Sciatic nerve (tissue), 2 donors: Measurements from ENCODE around the gene PLEKHA1. TPM values are rescaled to one million over a fixed set of nuclear protein-coding genes. Genes with fewer than 3 reads are reported as not detected.
A peak's percentile ranks its signal among the peaks of the same experiment; 100 is the strongest.

ENCODE experiments used
- ATAC-seq: fragments of 200-7000 bp; cut with Tn5 transposase; one replicate; pipeline ENCODE4 v1.9.1; 2020; ENCODE audit warnings: mild to moderate bottlenecking, moderate library complexity
- DNase-seq: peaks from one replicate; pipeline ENCODE4 v3.0.0-alpha.2; 2020; ENCODE audit warnings: low spot score
- intact Hi-C: fragments of 100-400 bp; cut with DNase I; formaldehyde crosslinking; loops from one replicate; pipeline ENCODE4 v1.14.2; 2022
- total RNA-seq: library from RNA; stranded (reverse); fragmentation: NEBNext Ultra II Directional; extraction: Animal tissue kit (Norgen Biotek cat#: 25700); gene quantifications from one replicate; pipeline ENCODE4 v1.2.1, GENCODE V29; 2021
- donor health status: DM: no; HTN: no; CAD: no.
- donor health status: DM: no; HTN: no; CAD: no.

Gene PLEKHA1
- total RNA-seq, 1 donor from 2014 or later: 41.2 TPM

DNA sequence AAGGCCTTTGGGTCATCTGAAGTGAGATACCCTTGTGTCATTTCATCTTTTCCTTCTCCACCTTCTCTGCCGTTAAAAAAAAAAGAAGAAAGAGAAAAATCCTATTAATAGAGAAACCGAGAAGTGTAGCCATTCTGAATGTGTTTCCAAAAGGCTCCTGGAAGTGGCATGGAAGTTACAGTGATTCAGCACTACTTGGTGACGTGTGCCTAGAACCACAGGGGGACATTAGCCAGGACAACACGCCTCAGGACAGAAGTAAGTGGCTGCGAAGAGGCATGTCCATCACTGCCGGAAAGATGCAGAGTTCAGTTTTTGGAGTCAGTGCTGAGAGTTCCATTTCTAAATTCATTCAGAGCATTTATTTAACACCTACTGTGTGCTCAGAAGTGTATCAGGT, 93.2 kb downstream of the PLEKHA1 start:
- intact Hi-C loops: no loop called here
- DNase-seq: no peak
- ATAC-seq: no peak

GRCh38 chr10:122468307-122468925, 93.9 kb downstream of the PLEKHA1 start:
- intact Hi-C loops: no loop called here
- peak; percentile 4 for ATAC-seq

GRCh38 chr10:122468926-122469781, 94.6 kb downstream of the PLEKHA1 start:
- ATAC-seq: peak; percentile 91

More at GRCh38 chr10:122468307-122468925, 93.9 kb downstream of the PLEKHA1 start:
- no peak for DNase-seq

DNA sequence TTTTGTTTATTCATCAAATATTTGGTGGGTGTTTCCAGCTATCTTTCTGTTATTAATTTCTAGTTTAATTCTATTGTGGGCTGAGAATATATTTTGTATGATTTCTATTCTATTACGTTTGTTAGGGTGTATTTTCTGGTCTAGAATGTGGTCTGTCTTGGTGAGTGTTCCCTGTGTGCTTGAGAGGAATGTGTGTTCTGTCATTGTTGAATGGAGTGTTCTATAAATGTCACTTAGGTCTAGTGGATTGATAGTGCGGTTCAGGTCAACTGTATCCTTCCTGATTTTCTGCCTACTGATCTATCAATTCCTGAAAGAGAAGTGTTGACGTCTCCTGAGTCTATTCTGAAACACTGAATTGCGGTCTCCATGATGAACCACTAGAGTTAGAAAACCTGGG, 95.3 kb downstream of the PLEKHA1 start:
- ATAC-seq (no peak), DNase-seq (no peak)
- intact Hi-C loops: no loop called here

More at GRCh38 chr10:122468926-122469781, 94.6 kb downstream of the PLEKHA1 start:
- intact Hi-C loops: no loop called here
- no peak for DNase-seq

DNA sequence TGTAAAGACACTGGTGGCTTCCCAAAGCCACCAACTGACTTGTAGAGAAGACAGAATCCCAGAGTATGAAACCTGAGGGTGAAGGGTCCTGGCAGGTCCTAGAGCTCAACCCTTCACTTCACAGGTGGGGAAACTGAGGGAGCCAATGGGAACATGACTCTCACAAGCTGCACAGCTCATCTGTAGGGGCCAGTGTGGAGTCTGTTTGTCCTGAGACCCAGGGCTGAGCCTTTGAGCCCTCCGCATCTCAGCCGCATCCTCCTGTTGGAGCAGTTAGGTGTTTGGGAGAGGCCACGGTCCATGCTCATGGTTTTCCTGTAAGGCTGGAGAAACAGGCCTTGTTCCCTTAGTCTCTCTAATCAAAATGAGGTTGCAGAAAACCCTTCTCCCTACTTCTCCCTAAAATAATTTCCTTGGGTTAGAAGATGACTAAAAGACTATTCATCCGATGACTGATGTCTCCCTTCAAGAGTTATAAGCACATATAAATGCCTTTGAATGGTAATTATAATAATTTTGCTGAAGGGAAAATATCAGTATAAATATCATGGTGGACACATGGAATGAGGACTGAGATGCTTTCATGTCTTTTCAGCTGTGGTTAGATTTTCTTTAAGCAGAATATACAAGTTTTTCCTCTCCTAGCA, 97.1 kb downstream of the PLEKHA1 start:
- DNase-seq (no peak), ATAC-seq (no peak)
- intact Hi-C loops: no loop called here

DNA sequence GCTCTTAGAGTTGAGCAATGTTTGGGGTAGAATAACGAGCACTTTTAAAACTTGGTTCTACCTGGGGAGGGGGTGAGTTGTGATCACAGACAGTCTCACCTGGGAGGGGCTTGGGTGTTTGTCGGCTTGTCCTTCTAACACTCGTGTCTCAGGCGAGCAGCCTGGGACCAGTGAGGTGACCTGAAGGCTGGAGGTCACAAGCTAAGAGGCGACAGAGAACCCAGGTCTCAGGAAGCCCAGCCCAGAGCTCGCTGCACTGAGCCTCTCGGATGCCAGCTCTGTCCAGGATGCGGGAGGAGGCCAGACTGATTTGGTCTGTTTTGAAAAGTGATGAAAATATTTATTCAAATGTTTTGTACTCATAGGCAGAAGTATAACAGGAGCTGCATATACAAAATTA, 98.6 kb downstream of the PLEKHA1 start:
- DNase-seq (no peak), ATAC-seq (no peak)
- intact Hi-C loops: no loop called here

- intact Hi-C loops: no loop called here
- no peak for ATAC-seq
- DNase-seq: no peak
These were observed 99.8 kb downstream of the PLEKHA1 start for GRCh38 chr10:122474131-122474818.

DNA sequence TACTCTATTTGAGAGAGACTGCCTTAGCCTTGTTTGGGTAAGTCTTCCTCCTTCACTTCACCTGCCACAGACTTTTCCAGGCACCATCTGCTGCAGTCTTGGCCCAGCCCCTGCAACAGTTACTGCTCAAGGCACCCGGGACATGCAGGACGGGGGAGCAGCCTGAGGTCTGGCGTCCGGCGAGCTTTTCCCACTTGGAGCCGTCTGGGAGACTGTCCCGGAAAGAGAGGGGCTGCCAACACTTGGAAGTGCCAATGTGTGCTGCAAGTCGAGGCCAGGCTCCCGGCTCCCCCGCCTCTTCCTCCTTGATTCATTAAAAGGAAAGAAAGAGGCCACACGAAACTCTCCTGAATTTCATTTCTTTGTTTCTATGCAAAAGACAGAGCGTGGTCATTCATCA, 100.6 kb downstream of the PLEKHA1 start:
- intact Hi-C loops: no loop called here
- DNase-seq: no peak
- ATAC-seq: peak; percentile 82

- peak; percentile 47 for ATAC-seq
- intact Hi-C loops: no loop called here
- no peak for DNase-seq
These were observed 101.3 kb downstream of the PLEKHA1 start for GRCh38 chr10:122475591-122476332.

- no peak for DNase-seq
- no peak for ATAC-seq
- intact Hi-C loops: no loop called here
These were observed 101.8 kb downstream of the PLEKHA1 start for GRCh38 chr10:122476333-122476695.

DNA sequence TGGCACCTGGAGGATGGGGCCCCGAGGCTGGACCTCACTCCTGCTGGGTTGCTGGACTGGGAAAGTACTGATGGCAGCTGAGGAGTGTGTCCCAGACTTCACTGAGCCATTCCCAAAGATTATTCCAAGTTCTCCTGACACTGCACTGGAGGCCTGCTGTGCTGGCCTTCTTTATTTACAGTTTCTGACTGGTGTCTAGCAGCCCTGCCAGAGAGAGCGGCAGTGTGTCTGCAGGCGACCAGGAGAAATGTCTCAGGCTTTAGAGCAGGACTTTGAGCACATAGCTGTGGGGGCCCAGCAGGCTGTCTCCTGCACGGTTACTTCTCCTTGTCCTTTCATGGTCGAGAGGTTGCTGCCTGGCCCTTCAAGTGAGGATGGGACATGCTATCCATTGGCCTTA, 102.9 kb downstream of the PLEKHA1 start:
- intact Hi-C loops: no loop called here
- ATAC-seq (no peak), DNase-seq (no peak)

GRCh38 chr10:122478971-122479370, 104.5 kb downstream of the PLEKHA1 start:
- no peak for DNase-seq

DNA sequence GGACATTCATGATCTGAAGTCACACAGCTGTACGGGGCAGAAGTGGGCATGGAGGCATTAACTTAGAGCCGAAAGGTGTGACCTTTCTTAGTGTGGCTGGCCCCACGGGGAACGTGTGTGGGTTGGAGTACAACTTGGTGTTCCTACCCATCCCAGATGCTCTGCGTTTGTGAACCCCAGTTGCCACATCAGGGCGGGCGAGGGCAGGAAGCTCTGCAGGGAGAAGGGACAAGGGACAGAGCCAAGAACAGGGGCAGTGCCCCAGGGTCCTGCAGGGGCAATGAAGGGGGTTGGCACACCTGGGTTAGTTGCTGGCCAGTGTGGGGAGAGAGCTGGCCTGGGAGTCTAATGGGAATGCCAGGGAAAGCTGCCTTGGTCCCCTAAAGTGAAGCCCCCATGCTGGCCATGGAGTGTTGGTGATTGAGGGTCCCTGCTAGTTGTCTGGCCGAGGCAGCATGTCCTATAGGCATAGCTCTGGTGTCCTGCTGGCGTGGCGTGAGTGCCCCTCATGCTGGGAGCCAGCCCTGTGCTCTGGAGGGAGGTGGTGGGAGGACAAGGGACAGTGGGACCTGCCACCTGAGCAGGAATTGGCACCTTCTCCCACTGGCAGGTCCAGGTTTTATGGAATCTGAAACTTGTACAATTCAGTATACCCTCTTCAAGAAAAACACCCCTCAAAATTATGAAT, 105.8 kb downstream of the PLEKHA1 start:
- intact Hi-C loops: no loop called here
- no peak for DNase-seq
- ATAC-seq: no peak

More at GRCh38 chr10:122478971-122479370, 104.5 kb downstream of the PLEKHA1 start:
- no peak for ATAC-seq
- intact Hi-C loops: no loop called here

- intact Hi-C loops: no loop called here
- ATAC-seq (no peak), DNase-seq (no peak)
These were observed 107.0 kb downstream of the PLEKHA1 start for GRCh38 chr10:122481296-122482056.
